ENCODE data around the gene ZC3H7B. TPM values are rescaled to one million over a fixed set of nuclear protein-coding genes. Genes with fewer than 3 reads are reported as not detected.

ZC3H7B gene
- polyA plus RNA-seq, 1 donor, result 36.5 TPM

GRCh38 chr22:41327124-41327523 lies 25.8 kb downstream of the ZC3H7B start:
- no peak for DNase-seq (ENCODE audit: low read depth)

- no peak for DNase-seq (ENCODE audit: low read depth)
Measured at GRCh38 chr22:41330169-41330568, 28.8 kb downstream of the ZC3H7B start.

GRCh38 chr22:41332217-41332939 lies 31.1 kb downstream of the ZC3H7B start:
- no peak for DNase-seq (ENCODE audit: low read depth)

- no peak for DNase-seq (ENCODE audit: low read depth)
Measured at GRCh38 chr22:41333806-41334205, 32.5 kb downstream of the ZC3H7B start.

GRCh38 chr22:41334215-41334614 lies 32.9 kb downstream of the ZC3H7B start:
- no peak for DNase-seq (ENCODE audit: low read depth)

GRCh38 chr22:41334951-41335635 lies 33.8 kb downstream of the ZC3H7B start:
- DNase-seq (ENCODE audit: low read depth), result no peak

GRCh38 chr22:41338614-41339212 lies 37.4 kb downstream of the ZC3H7B start:
- no peak for DNase-seq (ENCODE audit: low read depth)

- no peak for DNase-seq (ENCODE audit: low read depth)
Measured at GRCh38 chr22:41339823-41340222, 38.5 kb downstream of the ZC3H7B start.

- DNase-seq (ENCODE audit: low read depth), result no peak
Measured at GRCh38 chr22:41340357-41340756, 39.0 kb downstream of the ZC3H7B start.

- DNase-seq (ENCODE audit: low read depth), result no peak
Measured at GRCh38 chr22:41341012-41341411, 39.7 kb downstream of the ZC3H7B start.

GRCh38 chr22:41341990-41342389 lies 40.7 kb downstream of the ZC3H7B start:
- DNase-seq (ENCODE audit: low read depth), result no peak

- DNase-seq (ENCODE audit: low read depth), result no peak
Measured at GRCh38 chr22:41343300-41343699, 42.0 kb downstream of the ZC3H7B start.

- DNase-seq (ENCODE audit: low read depth), result no peak
Measured at GRCh38 chr22:41343717-41344116, 42.4 kb downstream of the ZC3H7B start.

- DNase-seq (ENCODE audit: low read depth), result no peak
Measured at GRCh38 chr22:41344189-41344788, 43.0 kb downstream of the ZC3H7B start.

GRCh38 chr22:41345807-41346335 lies 44.5 kb downstream of the ZC3H7B start:
- no peak for DNase-seq (ENCODE audit: low read depth)

GRCh38 chr22:41347066-41347859 lies 45.9 kb downstream of the ZC3H7B start:
- DNase-seq (ENCODE audit: low read depth), result no peak

GRCh38 chr22:41348964-41349484 lies 47.7 kb downstream of the ZC3H7B start:
- DNase-seq (ENCODE audit: low read depth), result no peak

- DNase-seq (ENCODE audit: low read depth), result no peak
Measured at GRCh38 chr22:41350087-41350486, 48.8 kb downstream of the ZC3H7B start.

- DNase-seq (ENCODE audit: low read depth), result no peak
Measured at GRCh38 chr22:41351011-41351410, 49.7 kb downstream of the ZC3H7B start.

- no peak for DNase-seq (ENCODE audit: low read depth)
Measured at GRCh38 chr22:41352058-41352457, 50.7 kb downstream of the ZC3H7B start.

All from forelimb muscle (tissue), 1 donor.